ENCODE results near the gene CFAP73. TPM values are rescaled to one million over a fixed set of nuclear protein-coding genes. Genes with fewer than 3 reads are reported as not detected.

CFAP73 gene
- total and polyA plus RNA-seq, 2 of the 8 experiments (the other 6 are each of a cell fraction or from before 2014, with no cell fraction given) = 0.45 to 0.56 TPM

DNA sequence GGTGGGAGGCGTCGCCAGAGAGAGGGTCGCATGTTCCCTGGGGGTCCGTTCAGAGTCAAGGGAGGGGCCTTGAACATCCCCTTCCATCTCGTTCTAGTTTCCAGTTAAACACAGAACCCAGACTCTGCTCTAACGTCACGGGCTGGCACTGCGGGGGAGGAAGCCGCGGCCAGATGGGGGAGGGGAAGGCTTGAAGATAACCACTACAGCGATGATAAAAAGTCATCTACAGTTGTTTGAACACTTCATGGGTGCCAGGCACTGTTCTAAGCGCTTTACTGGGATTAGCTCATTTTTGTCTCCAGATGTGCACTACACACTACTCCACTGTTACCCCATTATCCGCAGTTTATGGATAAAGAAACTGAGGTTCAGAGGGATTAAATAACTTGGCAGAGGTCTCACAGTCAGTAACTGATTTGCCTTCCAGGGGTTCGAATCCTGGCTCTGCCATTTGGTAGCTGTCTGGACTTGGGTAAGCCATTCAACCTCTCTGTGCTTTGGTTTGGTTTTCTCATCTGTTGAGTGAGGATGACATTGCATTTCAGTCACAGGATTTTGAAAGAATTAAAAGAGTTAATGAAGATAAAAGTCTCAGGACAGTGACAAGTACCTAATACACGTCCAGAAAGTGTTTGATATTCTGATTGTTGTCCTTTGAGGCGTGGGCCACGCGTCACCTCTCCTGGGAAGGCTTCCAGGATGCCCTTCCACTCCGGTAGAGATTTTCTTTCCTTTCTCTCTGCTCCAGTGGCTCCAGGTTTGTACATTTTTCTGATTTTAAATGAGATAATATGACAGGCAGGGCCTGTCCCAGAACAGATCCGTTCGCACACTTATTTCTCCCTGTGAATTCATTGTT is 13.2 kb upstream of the CFAP73 start:
- Histone ChIP-seq H2BK20ac (ENCODE audit: low read length) (no peak overlapping the region), H4K20me1 (replicated peaks in 1 of 2; ENCODE audit: control insufficient read depth in 1 of 2, insufficient read depth in 2 of 2, low read length in 2 of 2) (no peaks in the 10 kb centered on the region), H2BK15ac (ENCODE audit: low read length) (no peak overlapping the region), H2BK12ac (ENCODE audit: low read depth, low read length) (peak overlapping the region; percentile 31; the same call in 1 of the 2 replicates), H3K4me3 (ENCODE audit: extremely low read depth in 1 of 4, insufficient read depth in 2 of 4, low read depth in 3 of 4, low read length in 4 of 4) (peak overlapping the region; percentile 36 to 62 (median 47)), H3K18ac (ENCODE audit: extremely low read depth, low read length) (peak overlapping the region; percentile 68; the same call in 1 of the 2 replicates), H3K4me1 (replicated peaks in 1 of 4; ENCODE audit: control insufficient read depth in 3 of 4, insufficient read depth in 4 of 4, low read length in 3 of 4) (peaks cover 0 to 13% (median 8%) of the 10 kb centered on the region in 4 experiments; a peak in 6 of 7 replicates), H2BK5ac (ENCODE audit: low read depth, low read length) (no peak overlapping the region), H3K36me3 (ENCODE audit: control insufficient read depth in 2 of 4, insufficient read depth in 4 of 4, low read length in 3 of 4) (no peaks in the 10 kb centered on the region), H3K9me3 (ENCODE audit: insufficient read depth in 2 of 2, low read depth in 1 of 2, low read length in 1 of 2) (no peaks in the 10 kb centered on the region), H2AFZ (ENCODE audit: low read length) (peak overlapping the region; percentile 47; the same call in 1 of the 2 replicates), H3K23ac (ENCODE audit: insufficient read length) (no peak overlapping the region), H2BK120ac (replicated peaks; ENCODE audit: low read depth, low read length) (no peak overlapping the region), H3K4ac (replicated peaks; ENCODE audit: insufficient read length, low read depth, low read length) (no peak overlapping the region), H3K4me2 (ENCODE audit: insufficient read depth in 1 of 2, low read depth in 2 of 2, low read length in 2 of 2) (peak overlapping the region; percentile 75 to 79), H4K91ac (replicated peaks; ENCODE audit: insufficient read length, low read length) (no peak overlapping the region), H4K5ac (ENCODE audit: insufficient read length, low read depth, low read length) (no peak overlapping the region), H3K79me2 (ENCODE audit: control insufficient read depth in 1 of 2, insufficient read depth in 2 of 2, low read length in 2 of 2) (no peaks in the 10 kb centered on the region), H3K27me3 (replicated peaks in 1 of 4; ENCODE audit: control insufficient read depth in 3 of 4, extremely low read depth in 1 of 4, insufficient read depth in 3 of 4, low read length in 3 of 4) (peaks cover 0 to 13% (median 6%) of the 10 kb centered on the region in 4 experiments; a peak in 5 of 7 replicates), H2AK5ac (ENCODE audit: low read depth, low read length) (no peak overlapping the region), H4K8ac (ENCODE audit: extremely low read depth, insufficient read depth, low read length) (0 out of 2 replicates have a peak overlapping the region, but pooled peaks have one; percentile 46), H3K14ac (ENCODE audit: insufficient read length) (no peak overlapping the region), H3K9ac (replicated peaks in 1 of 4; ENCODE audit: extremely low read depth in 1 of 4, low read depth in 3 of 4, low read length in 3 of 4) (no peak overlapping the region), H3K56ac (replicated peaks; ENCODE audit: insufficient read length, low read depth, low read length) (no peak overlapping the region), H3K23me2 (ENCODE audit: low read depth, low read length) (peaks cover 12% of the 10 kb centered on the region; the same call in 1 of the 2 replicates), H3K27ac (ENCODE audit: low read depth, low read length) (no peak overlapping the region), H3K79me1 (ENCODE audit: low read depth, low read length) (no peaks in the 10 kb centered on the region)
- FAIRE-seq (no peak), DNase-seq (ENCODE audit: low read depth in 1 of 2, low spot score in 2 of 2) (peak in 1 of 2 experiments; percentile 71)
- POLR2A ChIA-PET (ENCODE audit: partially characterized antibody) = interaction anchor here (0.6 to 5.9 kb wide), 2 partner anchors 18 to 55 kb away, joined by 3 to 35 read pairs; no protein-coding TSS in a partner anchor
- WGBS, 2 experiments (ENCODE audit: extremely low coverage in 1 of 2, insufficient coverage in 1 of 2, insufficient read length in 1 of 2, insufficient replicate concordance in 2 of 2, low coverage in 1 of 2, low lambda C conversion rate in 2 of 2, missing lambda C conversion rate in 1 of 2) = 39% methylated on average over 21 of the region's 21 CpGs; no CpG with 5 or more reads in 1 of the 2 experiments
- CTCF ChIA-PET (ENCODE audit: partially characterized antibody) = interaction anchor here (1.0 to 7.8 kb wide), 16 partner anchors 9 to 289 kb away, joined by 3 to 67 read pairs (median 10); partner anchors contain the start of gene CFAP73
- TF ChIP-seq RBBP5 (IDR thresholded peaks at IDR 0.05; ENCODE audit: borderline replicate concordance, low read depth, low read length) (peak; percentile 75; the same call in 1 of the 2 replicates), POU5F1 (IDR thresholded peaks at IDR 0.05; ENCODE audit: low read depth, low read length) (no peak), SP2 (IDR thresholded peaks at IDR 0.05; ENCODE audit: low read length) (no peak), SAP30 (IDR thresholded peaks at IDR 0.05; ENCODE audit: insufficient read depth, insufficient replicate concordance, low read length) (no peak), TCF12 (IDR thresholded peaks at IDR 0.05; ENCODE audit: low read depth, low read length) (no peak), RAD21 (IDR thresholded peaks at IDR 0.05 in 1 of 2, conservative IDR thresholded peaks at IDR 0.05 in 1 of 2; ENCODE audit: low read depth in 2 of 2, low read length in 2 of 2) (no peak), EP300 (IDR thresholded peaks at IDR 0.05; ENCODE audit: borderline replicate concordance in 1 of 2, low read depth in 2 of 2, low read length in 2 of 2) (no peak), SIN3A (conservative IDR thresholded peaks at IDR 0.05 in 1 of 2, IDR thresholded peaks at IDR 0.05 in 1 of 2; ENCODE audit: low read depth in 1 of 2, low read length in 2 of 2) (no peak)
- TF ChIP-seq, protein P1, sequence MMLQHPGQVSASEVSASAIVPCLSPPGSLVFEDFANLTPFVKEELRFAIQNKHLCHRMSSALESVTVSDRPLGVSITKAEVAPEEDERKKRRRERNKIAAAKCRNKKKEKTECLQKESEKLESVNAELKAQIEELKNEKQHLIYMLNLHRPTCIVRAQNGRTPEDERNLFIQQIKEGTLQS (IDR thresholded peaks at IDR 0.05; ENCODE audit: insufficient read depth, low read depth, low read length) = no peak

All from H1 (cell line).